Panc1 (cell line): Measurements from ENCODE around the gene UBTD1. TPM values are rescaled to one million over a fixed set of nuclear protein-coding genes. Genes with fewer than 3 reads are reported as not detected.

Experiments
- ATAC-seq: fragments of 200-7000 bp; cut with Tn5 transposase; 2 replicates; pipeline ENCODE4 v1.9.1; 2020; ENCODE audit warnings: mild to moderate bottlenecking, moderate library complexity
- BruUV-seq: library from RNA; stranded (reverse); fragments of 400-500 nt; replicated peaks from 2 replicates; lab custom pipeline; 2021; lab: Mats Ljungman, UMichigan
- CTCF ChIA-PET: fragments of 300-600 bp; sonication (Branson Sonifier 250); formaldehyde crosslinking; loops from one replicate; lab custom pipeline; 2022; ENCODE audit warnings: antibody characterized with exemption; lab: Charles Lee
- POLR2A ChIA-PET: fragments of 300-600 bp; sonication (Branson Sonifier 250); formaldehyde crosslinking; loops from one replicate; lab custom pipeline; 2022; ENCODE audit warnings: antibody characterized with exemption; lab: Charles Lee
- DNase-seq: peaks from one replicate; pipeline ENCODE4 v3.0.0-alpha.2; 2010; ENCODE audit warnings: low read depth, low spot score
- H3K27ac ChIP-seq: 2 replicates; pipeline ENCODE4 v1.5.1; 2011; ENCODE audit warnings: mild to moderate bottlenecking, low read length, inconsistent platforms
- H3K27me3 ChIP-seq: fragments of 200-500 bp; sonication (Bioruptor generic); 2 replicates; pipeline ENCODE4 v1.6.0; 2014; ENCODE audit warnings: low read length, inconsistent platforms; ENCODE audit not compliant: control insufficient read depth, insufficient read depth
- H3K36me3 ChIP-seq: fragments of 200-500 bp; sonication (Bioruptor generic); 2 replicates; pipeline ENCODE4 v1.5.1; 2014; ENCODE audit warnings: inconsistent platforms, mild to moderate bottlenecking, low read length, moderate library complexity; ENCODE audit not compliant: control insufficient read depth, insufficient read depth
- H3K4me1 ChIP-seq: 2 replicates; pipeline ENCODE4 v1.5.1; 2011; ENCODE audit warnings: inconsistent platforms, mild to moderate bottlenecking, low read length, moderate library complexity; ENCODE audit not compliant: control insufficient read depth, insufficient read depth
- H3K4me3 ChIP-seq, 2 experiments: 2 replicates each; pipeline ENCODE4 v1.5.1; 2011 to 2012; ENCODE audit warnings: low read depth in 2 of 2, low read length in 2 of 2, mild to moderate bottlenecking in 2 of 2, inconsistent platforms in 1 of 2, moderate library complexity in 1 of 2
- H3K9me3 ChIP-seq: fragments of 200-500 bp; sonication (Bioruptor generic); 2 replicates; pipeline ENCODE4 v1.5.1; 2014; ENCODE audit warnings: low read depth, mild to moderate bottlenecking, inconsistent platforms, low read length, moderate library complexity; ENCODE audit not compliant: control insufficient read depth, insufficient read depth
- CTCF ChIP-seq: fragments of 450-650 bp; IDR thresholded peaks from 2 replicates; pipeline ENCODE4 v1.5.1; 2017; ENCODE audit warnings: mild to moderate bottlenecking
- POLR2AphosphoS5 ChIP-seq: IDR thresholded peaks from 2 replicates; pipeline ENCODE4 v1.6.1; 2012; ENCODE audit warnings: mild to moderate bottlenecking, low read depth, low read length, moderate library complexity
- REST ChIP-seq, 2 experiments: IDR thresholded peaks; 2 replicates each; pipeline ENCODE4 v1.6.1; 2011 to 2012; ENCODE audit warnings: low read depth in 2 of 2, control low read depth in 1 of 2, low read length in 1 of 2, mild to moderate bottlenecking in 1 of 2, moderate library complexity in 1 of 2; ENCODE audit not compliant: insufficient read depth in 1 of 2
- SIN3A ChIP-seq: IDR thresholded peaks from 2 replicates; pipeline ENCODE4 v1.6.1; 2012; ENCODE audit warnings: low read depth, mild to moderate bottlenecking, low read length, moderate library complexity, borderline replicate concordance; ENCODE audit not compliant: insufficient read depth
- TCF7L2 ChIP-seq: IDR thresholded peaks from 2 replicates; pipeline ENCODE4 v1.6.1; 2011; ENCODE audit warnings: mild to moderate bottlenecking, low read depth, low read length, inconsistent platforms
- in situ Hi-C: cut with HindIII; loops from 2 replicates; pipeline ENCODE4 v1.10.0; 2016; ENCODE audit warnings: low sequenced_read_pairs, low pct_unique_long_range_greater_than_20kb
- intact Hi-C: fragments of 100-400 bp; cut with micrococcal nuclease; formaldehyde crosslinking; loops from one replicate; pipeline ENCODE4 v1.10.0; 2022; ENCODE audit not compliant: unreplicated experiment
- total RNA-seq: library from RNA; stranded (reverse); gene quantifications from one replicate; pipeline ENCODE4 v1.2.1, GENCODE V29; 2021; ENCODE audit not compliant: unreplicated experiment

The UBTD1 gene
- total RNA-seq, 1 experiment from 2014 or later: 55.6 TPM

DNA sequence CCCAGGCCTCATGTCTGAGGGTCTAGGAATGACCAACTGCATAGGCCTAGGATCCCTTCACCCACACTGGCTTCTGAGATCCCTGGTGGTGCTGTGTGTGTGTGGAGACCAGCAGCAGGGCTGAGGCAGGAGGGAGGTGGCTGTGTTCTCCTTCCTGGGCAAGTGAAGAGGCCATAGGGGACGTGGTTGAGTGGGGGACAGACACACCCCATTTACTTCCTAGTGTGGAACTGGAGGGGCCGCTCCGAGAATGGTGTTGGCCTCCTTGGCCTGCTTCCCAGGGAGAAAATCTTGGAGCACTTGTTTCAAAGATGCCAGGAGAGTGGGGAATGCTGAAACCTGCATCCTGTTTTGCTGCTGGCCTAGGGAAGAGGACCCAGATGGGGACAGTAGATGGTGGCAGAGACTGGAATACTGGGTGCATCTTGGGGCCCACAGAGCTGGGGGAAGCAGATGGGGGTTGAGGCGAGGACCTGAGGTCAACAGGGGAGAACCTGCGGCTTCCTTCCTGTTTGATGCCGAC, 19.1 kb downstream of the UBTD1 start:
- H3K27ac ChIP-seq: peak overlapping the region; percentile 69
- ATAC-seq (peak; percentile 36), DNase-seq (no peak)
- peaks cover 23% of the 10 kb centered on the region for H3K4me1 ChIP-seq
- no peaks in the 10 kb centered on the region for H3K36me3 ChIP-seq
- no peaks in the 10 kb centered on the region for H3K27me3 ChIP-seq
- no TSS peak for BruUV-seq
- intact Hi-C loops: no loop called here
- no peak overlapping the region for H3K4me3 ChIP-seq
- TF ChIP-seq REST (IDR thresholded peaks at IDR 0.05; ENCODE audit: insufficient read depth in 1 of 2, low read depth in 2 of 2, low read length in 1 of 2) (no peak), SIN3A (no peak), CTCF (no peak), POLR2AphosphoS5 (no peak), TCF7L2 (no peak)
- in situ Hi-C loops: no loop called here
- ChIA-PET CTCF (no interaction called here), POLR2A (no interaction called here)
- no peaks in the 10 kb centered on the region for H3K9me3 ChIP-seq

DNA sequence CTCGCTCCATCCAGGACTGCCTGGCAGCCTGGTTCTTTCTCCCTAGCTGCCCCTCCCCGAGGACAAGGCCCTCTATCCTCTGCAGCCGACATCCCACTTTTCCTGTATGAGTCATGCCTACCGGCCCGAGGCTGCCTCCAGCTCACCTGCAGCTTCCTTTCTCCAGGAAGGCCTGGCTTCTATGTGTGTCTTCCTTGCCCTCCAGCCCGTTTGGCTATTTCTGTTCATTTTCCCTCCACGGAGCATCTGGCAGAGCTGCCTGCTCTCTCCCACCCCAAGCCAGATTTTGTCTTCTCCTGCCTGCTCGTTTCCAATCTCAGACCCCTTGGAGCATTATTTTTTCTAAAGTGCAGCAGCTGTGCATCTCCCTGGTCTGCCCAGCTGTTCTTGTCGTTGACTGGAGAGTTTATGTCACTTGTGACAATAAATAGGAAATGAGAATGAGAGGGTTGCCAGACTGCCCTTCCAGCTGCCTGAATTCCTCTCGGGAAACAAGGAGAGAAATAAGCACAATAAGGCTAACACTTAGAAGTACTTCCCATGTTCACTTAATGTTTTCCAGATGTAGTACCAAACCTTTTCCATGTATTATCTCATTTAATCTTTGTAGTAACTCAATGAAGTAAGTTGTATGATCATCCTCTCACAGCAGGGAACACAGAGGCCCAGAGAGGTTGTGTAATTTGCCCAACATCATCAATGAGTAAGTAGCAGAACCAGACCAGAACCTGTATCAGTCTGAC, 19.7 kb downstream of the UBTD1 start:
- BruUV-seq: no TSS peak
- TF ChIP-seq SIN3A (no peak), POLR2AphosphoS5 (no peak), REST (IDR thresholded peaks at IDR 0.05; ENCODE audit: insufficient read depth in 1 of 2, low read depth in 2 of 2, low read length in 1 of 2) (no peak), TCF7L2 (no peak), CTCF (no peak)
- POLR2A ChIA-PET: interaction anchor here (0.6 kb wide), 1 partner anchor 120 kb away, joined by 9 read pairs; no protein-coding TSS in a partner anchor
- Histone ChIP-seq H3K9me3 (no peaks in the 10 kb centered on the region), H3K27me3 (no peaks in the 10 kb centered on the region), H3K36me3 (no peaks in the 10 kb centered on the region), H3K4me1 (peaks cover 23% of the 10 kb centered on the region), H3K27ac (peak overlapping the region; percentile 69), H3K4me3 (no peak overlapping the region)
- CTCF ChIA-PET: no interaction called here
- intact Hi-C loops: no loop called here
- in situ Hi-C loops: no loop called here
- ATAC-seq (peak; percentile 69), DNase-seq (no peak)
